NCI-H510A (cell line): ENCODE results near the gene TENM4.
A peak's percentile ranks its signal among the peaks of the same experiment; 100 is the strongest.

Experiments used
- DNase-seq: peaks from one replicate; lab custom pipeline; 2025; lab: John Stamatoyannopoulos, UW

TENM4 gene

GRCh38 chr11:78935398-78936068, 505.3 kb downstream of the TENM4 start:
- DNase-seq: no peak

- no peak for DNase-seq
These were observed 507.5 kb downstream of the TENM4 start for GRCh38 chr11:78933350-78933749.

- DNase-seq: no peak
These were observed 508.1 kb downstream of the TENM4 start for GRCh38 chr11:78932757-78933156.

GRCh38 chr11:78931891-78932290, 508.9 kb downstream of the TENM4 start:
- no peak for DNase-seq

- no peak for DNase-seq
These were observed 509.9 kb downstream of the TENM4 start for GRCh38 chr11:78930810-78931523.

- DNase-seq: no peak
These were observed 511.0 kb downstream of the TENM4 start for GRCh38 chr11:78929906-78930220.

GRCh38 chr11:78929207-78929905, 511.5 kb downstream of the TENM4 start:
- DNase-seq: no peak

- peak; percentile 25 for DNase-seq
These were observed 513.3 kb downstream of the TENM4 start for GRCh38 chr11:78927511-78927910.

GRCh38 chr11:78926633-78927338, 514.0 kb downstream of the TENM4 start:
- no peak for DNase-seq

- DNase-seq: no peak
These were observed 515.4 kb downstream of the TENM4 start for GRCh38 chr11:78925387-78925786.

- no peak for DNase-seq
These were observed 517.8 kb downstream of the TENM4 start for GRCh38 chr11:78922859-78923625.

- DNase-seq: no peak
These were observed 519.3 kb downstream of the TENM4 start for GRCh38 chr11:78921509-78921908.

GRCh38 chr11:78920329-78920728, 520.5 kb downstream of the TENM4 start:
- DNase-seq: no peak

- DNase-seq: no peak
These were observed 524.1 kb downstream of the TENM4 start for GRCh38 chr11:78916759-78917158.

- DNase-seq: no peak
These were observed 526.3 kb downstream of the TENM4 start for GRCh38 chr11:78914503-78914902.

- DNase-seq: no peak
These were observed 528.1 kb downstream of the TENM4 start for GRCh38 chr11:78912778-78913177.

GRCh38 chr11:78910322-78910721, 530.5 kb downstream of the TENM4 start:
- DNase-seq: no peak

- DNase-seq: no peak
These were observed 531.4 kb downstream of the TENM4 start for GRCh38 chr11:78909386-78909785.

- DNase-seq: no peak
These were observed 533.2 kb downstream of the TENM4 start for GRCh38 chr11:78907636-78908035.

- DNase-seq: no peak
These were observed 534.3 kb downstream of the TENM4 start for GRCh38 chr11:78906566-78906965.

- no peak for DNase-seq
These were observed 535.1 kb downstream of the TENM4 start for GRCh38 chr11:78905756-78906155.
